HG03064 (cell line): ENCODE measurements around the gene RFX4.

Source experiments
- ATAC-seq: cut with Tn5 transposase; IDR thresholded peaks from one replicate; pipeline ENCODE4 v1.9.1; 2021; ENCODE audit warnings: low read depth; ENCODE audit not compliant: unreplicated experiment

The RFX4 gene

GRCh38 chr12:106582641-106583230 is at the start of gene RFX4:
Gene RFX4 (plus strand): TSS chr12:106583004. CDS start chr12:106583321, 317 bp downstream.
- no peak for ATAC-seq

- no peak for ATAC-seq
These were observed 41.6 kb upstream of the RFX4 start for GRCh38 chr12:106541201-106541600.

- ATAC-seq, result no peak
These were observed 31.4 kb upstream of the RFX4 start for GRCh38 chr12:106551410-106551809.

- ATAC-seq, result no peak
These were observed 30.6 kb upstream of the RFX4 start for GRCh38 chr12:106552228-106552627.

GRCh38 chr12:106564678-106565329 is 18.0 kb upstream of the RFX4 start:
- ATAC-seq, result no peak

GRCh38 chr12:106566771-106567170 is 16.0 kb upstream of the RFX4 start:
- ATAC-seq, result no peak

- no peak for ATAC-seq
These were observed 9.6 kb upstream of the RFX4 start for GRCh38 chr12:106573239-106573638.

GRCh38 chr12:106576848-106577247 is 6.0 kb upstream of the RFX4 start:
- ATAC-seq, result no peak

GRCh38 chr12:106580671-106581508 is 1.9 kb upstream of the RFX4 start:
- ATAC-seq, result no peak

- ATAC-seq, result no peak
These were observed 1.1 kb upstream of the RFX4 start for GRCh38 chr12:106581543-106582248.

GRCh38 chr12:106582249-106582591 is 584 bp upstream of the RFX4 start:
- no peak for ATAC-seq

GRCh38 chr12:106583242-106584103 is 669 bp downstream of the RFX4 start:
- no peak for ATAC-seq

GRCh38 chr12:106584104-106585064 is 1.6 kb downstream of the RFX4 start:
- no peak for ATAC-seq

- no peak for ATAC-seq
These were observed 2.3 kb downstream of the RFX4 start for GRCh38 chr12:106585105-106585520.

- ATAC-seq, result no peak
These were observed 2.9 kb downstream of the RFX4 start for GRCh38 chr12:106585521-106586277.

GRCh38 chr12:106586278-106586802 is 3.5 kb downstream of the RFX4 start:
- ATAC-seq, result no peak

GRCh38 chr12:106586803-106587684 is 4.2 kb downstream of the RFX4 start:
- no peak for ATAC-seq
